ENCODE results near the gene RECK. TPM values are rescaled to one million over a fixed set of nuclear protein-coding genes. Genes with fewer than 3 reads are reported as not detected.
A peak's percentile ranks its signal among the peaks of the same experiment; 100 is the strongest.

Gene RECK
- total RNA-seq, 1 donor from 2014 or later = 5.7 TPM

DNA sequence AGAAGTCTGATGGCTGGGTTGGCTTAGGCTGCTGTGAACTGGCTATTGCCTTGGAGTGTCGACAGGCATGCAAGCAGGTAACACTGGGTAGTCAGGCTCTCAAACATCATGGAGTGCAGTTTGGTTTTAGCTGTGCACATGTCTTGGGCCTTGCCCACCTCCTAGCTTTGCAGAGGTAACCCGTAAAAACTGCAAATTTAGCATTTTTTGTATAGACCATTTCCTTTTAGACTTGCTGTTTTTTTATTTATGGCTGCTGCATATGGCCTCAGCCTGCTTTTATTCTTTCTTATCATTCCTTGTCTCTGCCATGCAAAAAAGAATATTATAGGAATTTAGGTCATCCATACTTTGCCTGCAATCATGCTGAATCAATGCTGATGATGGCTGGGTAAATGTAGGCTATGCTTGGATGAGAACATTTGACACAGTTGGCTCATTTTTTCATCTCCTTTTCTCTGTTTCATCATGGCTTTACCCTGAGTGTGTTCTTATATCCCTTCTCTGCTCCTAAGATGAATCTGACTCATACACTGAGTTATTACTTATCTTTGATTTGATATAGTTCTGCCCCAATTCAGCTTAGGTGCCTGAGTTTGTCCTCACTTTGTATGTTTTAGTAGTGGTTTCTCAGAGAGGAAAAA lies 27.2 kb downstream of the RECK start:
- TF ChIP-seq, protein P1, sequence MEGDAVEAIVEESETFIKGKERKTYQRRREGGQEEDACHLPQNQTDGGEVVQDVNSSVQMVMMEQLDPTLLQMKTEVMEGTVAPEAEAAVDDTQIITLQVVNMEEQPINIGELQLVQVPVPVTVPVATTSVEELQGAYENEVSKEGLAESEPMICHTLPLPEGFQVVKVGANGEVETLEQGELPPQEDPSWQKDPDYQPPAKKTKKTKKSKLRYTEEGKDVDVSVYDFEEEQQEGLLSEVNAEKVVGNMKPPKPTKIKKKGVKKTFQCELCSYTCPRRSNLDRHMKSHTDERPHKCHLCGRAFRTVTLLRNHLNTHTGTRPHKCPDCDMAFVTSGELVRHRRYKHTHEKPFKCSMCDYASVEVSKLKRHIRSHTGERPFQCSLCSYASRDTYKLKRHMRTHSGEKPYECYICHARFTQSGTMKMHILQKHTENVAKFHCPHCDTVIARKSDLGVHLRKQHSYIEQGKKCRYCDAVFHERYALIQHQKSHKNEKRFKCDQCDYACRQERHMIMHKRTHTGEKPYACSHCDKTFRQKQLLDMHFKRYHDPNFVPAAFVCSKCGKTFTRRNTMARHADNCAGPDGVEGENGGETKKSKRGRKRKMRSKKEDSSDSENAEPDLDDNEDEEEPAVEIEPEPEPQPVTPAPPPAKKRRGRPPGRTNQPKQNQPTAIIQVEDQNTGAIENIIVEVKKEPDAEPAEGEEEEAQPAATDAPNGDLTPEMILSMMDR (conservative IDR thresholded peaks at IDR 0.05; ENCODE audit: low read depth, low read length) = no peak
- DNase-seq (ENCODE audit: low read depth) = no peak
- no peak overlapping the region for H3K4me3 ChIP-seq (ENCODE audit: low read depth, low read length)

DNA sequence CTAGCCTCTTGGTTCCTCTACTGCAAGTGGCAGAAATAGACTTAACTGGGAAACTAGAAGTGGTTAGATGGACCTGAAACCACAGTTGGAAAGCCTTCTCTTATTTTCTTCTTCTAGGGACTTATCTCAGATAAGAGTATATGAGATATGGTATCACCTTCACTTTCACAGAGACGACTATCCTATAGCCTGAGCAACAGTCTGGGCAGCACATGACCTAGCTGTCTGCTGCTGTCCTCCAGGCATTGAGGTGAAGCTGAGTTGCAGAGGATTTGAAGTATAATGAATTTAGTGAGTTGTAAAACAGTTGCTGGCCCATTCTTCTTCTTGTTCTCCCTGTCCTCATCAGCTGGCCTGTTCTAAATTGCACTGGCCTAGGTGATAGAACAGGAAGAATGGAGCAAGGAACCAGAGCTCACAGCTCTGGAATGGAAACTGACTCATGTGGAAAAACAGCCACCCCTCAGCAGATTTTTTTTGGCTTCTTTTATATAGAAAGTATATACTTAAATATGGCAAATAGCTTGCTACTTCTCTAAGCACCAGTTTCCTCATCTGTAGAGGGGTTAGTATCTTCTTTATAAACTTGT lies 27.8 kb downstream of the RECK start:
- H3K4me3 ChIP-seq (ENCODE audit: low read depth, low read length) = no peak overlapping the region
- TF ChIP-seq, protein P1 (conservative IDR thresholded peaks at IDR 0.05; ENCODE audit: low read depth, low read length) = no peak
- DNase-seq (ENCODE audit: low read depth) = no peak

GRCh38 chr9:36074055-36074454 lies 37.3 kb downstream of the RECK start:
- H3K4me3 ChIP-seq (ENCODE audit: low read depth, low read length) = no peak overlapping the region
- no peak for DNase-seq (ENCODE audit: low read depth)
- TF ChIP-seq, protein P1 (conservative IDR thresholded peaks at IDR 0.05; ENCODE audit: low read depth, low read length) = no peak

- TF ChIP-seq, protein P1 (conservative IDR thresholded peaks at IDR 0.05; ENCODE audit: low read depth, low read length) = no peak
- peak; percentile 70 for DNase-seq (ENCODE audit: low read depth)
- no peak overlapping the region for H3K4me3 ChIP-seq (ENCODE audit: low read depth, low read length)
Measured at GRCh38 chr9:36074870-36075532, 38.3 kb downstream of the RECK start.

GRCh38 chr9:36078051-36078450 lies 41.3 kb downstream of the RECK start:
- no peak overlapping the region for H3K4me3 ChIP-seq (ENCODE audit: low read depth, low read length)
- TF ChIP-seq, protein P1 (conservative IDR thresholded peaks at IDR 0.05; ENCODE audit: low read depth, low read length) = no peak
- DNase-seq (ENCODE audit: low read depth) = no peak

DNA sequence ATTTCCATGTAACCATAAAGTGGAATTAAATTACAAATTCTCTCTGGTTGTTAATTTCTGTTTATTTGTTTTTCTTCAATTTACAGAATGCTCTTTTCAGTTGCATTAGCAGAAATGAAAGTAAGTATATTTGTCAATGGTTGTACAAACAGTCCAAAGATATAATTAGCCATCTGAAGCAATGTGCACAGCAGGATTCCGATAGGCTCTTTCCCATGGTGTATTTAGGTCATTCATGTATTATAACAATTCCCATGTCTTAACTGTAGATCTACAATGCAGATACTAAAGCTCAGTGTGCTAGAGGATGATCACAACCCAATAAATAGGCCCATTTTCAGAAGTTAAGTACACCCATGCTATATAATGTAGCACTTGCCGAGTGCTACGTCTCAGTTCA lies 43.8 kb downstream of the RECK start:
- TF ChIP-seq, protein P1 (conservative IDR thresholded peaks at IDR 0.05; ENCODE audit: low read depth, low read length) = no peak
- H3K4me3 ChIP-seq (ENCODE audit: low read depth, low read length) = no peak overlapping the region
- DNase-seq (ENCODE audit: low read depth) = no peak

All from epithelial cell of proximal tubule (primary cell).